ENCODE measurements around the gene PHRF1.
A peak's percentile ranks its signal among the peaks of the same experiment; 100 is the strongest.

PHRF1 gene

GRCh38 chr11:596374-596773 lies 20.1 kb downstream of the PHRF1 start:
- DNase-seq (ENCODE audit: low read depth) = no peak

GRCh38 chr11:597166-597725 lies 21.0 kb downstream of the PHRF1 start:
- no peak for DNase-seq (ENCODE audit: low read depth)

- DNase-seq (ENCODE audit: low read depth) = no peak
These were observed 21.9 kb downstream of the PHRF1 start for GRCh38 chr11:598005-598680.

GRCh38 chr11:601573-602245 lies 25.4 kb downstream of the PHRF1 start:
- DNase-seq (ENCODE audit: low read depth) = no peak

- no peak for DNase-seq (ENCODE audit: low read depth)
These were observed 26.9 kb downstream of the PHRF1 start for GRCh38 chr11:603154-603553.

GRCh38 chr11:605286-606129 lies 29.2 kb downstream of the PHRF1 start:
- no peak for DNase-seq (ENCODE audit: low read depth)

GRCh38 chr11:606245-606644 lies 30.0 kb downstream of the PHRF1 start:
- DNase-seq (ENCODE audit: low read depth) = no peak

GRCh38 chr11:607020-607780 lies 30.9 kb downstream of the PHRF1 start:
- no peak for DNase-seq (ENCODE audit: low read depth)

GRCh38 chr11:607971-608659 lies 31.8 kb downstream of the PHRF1 start:
- no peak for DNase-seq (ENCODE audit: low read depth)

GRCh38 chr11:608791-609251 lies 32.6 kb downstream of the PHRF1 start:
- no peak for DNase-seq (ENCODE audit: low read depth)

GRCh38 chr11:609341-609811 lies 33.1 kb downstream of the PHRF1 start:
- no peak for DNase-seq (ENCODE audit: low read depth)

GRCh38 chr11:610146-610801 lies 34.0 kb downstream of the PHRF1 start:
- DNase-seq (ENCODE audit: low read depth) = no peak

- DNase-seq (ENCODE audit: low read depth) = no peak
These were observed 35.0 kb downstream of the PHRF1 start for GRCh38 chr11:611001-611996.

GRCh38 chr11:612201-612960 lies 36.1 kb downstream of the PHRF1 start:
- no peak for DNase-seq (ENCODE audit: low read depth)

- DNase-seq (ENCODE audit: low read depth) = no peak
These were observed 36.7 kb downstream of the PHRF1 start for GRCh38 chr11:612961-613300.

- DNase-seq (ENCODE audit: low read depth) = peak; percentile 26
These were observed 37.2 kb downstream of the PHRF1 start for GRCh38 chr11:613369-613968.

GRCh38 chr11:614021-614622 lies 37.9 kb downstream of the PHRF1 start:
- DNase-seq (ENCODE audit: low read depth) = no peak

Data from stromal cell of bone marrow (primary cell).